ENCODE data around the gene C1orf122.

The C1orf122 gene

GRCh38 chr1:37776946-37777516 is 30.6 kb upstream of the C1orf122 start:
- no peak for DNase-seq (ENCODE audit: low read depth in 1 of 2, low spot score in 1 of 2)
- Histone ChIP-seq H3K27ac (replicated peaks) (no peak overlapping the region), H3K4me3 (replicated peaks; ENCODE audit: insufficient read depth, low read length) (no peak overlapping the region), H3K27me3 (ENCODE audit: insufficient read depth, poor library complexity, severe bottlenecking) (peaks cover 2% of the 10 kb centered on the region)
- TF ChIP-seq REST (IDR thresholded peaks at IDR 0.05; ENCODE audit: insufficient replicate concordance, low read depth) (no peak), SPI1 (IDR thresholded peaks at IDR 0.05; ENCODE audit: borderline replicate concordance, low read depth) (no peak), GABPA (IDR thresholded peaks at IDR 0.05; ENCODE audit: low read depth) (no peak), POLR2AphosphoS5 (IDR thresholded peaks at IDR 0.05; ENCODE audit: low read depth) (no peak)
- TF ChIP-seq, protein P1, sequence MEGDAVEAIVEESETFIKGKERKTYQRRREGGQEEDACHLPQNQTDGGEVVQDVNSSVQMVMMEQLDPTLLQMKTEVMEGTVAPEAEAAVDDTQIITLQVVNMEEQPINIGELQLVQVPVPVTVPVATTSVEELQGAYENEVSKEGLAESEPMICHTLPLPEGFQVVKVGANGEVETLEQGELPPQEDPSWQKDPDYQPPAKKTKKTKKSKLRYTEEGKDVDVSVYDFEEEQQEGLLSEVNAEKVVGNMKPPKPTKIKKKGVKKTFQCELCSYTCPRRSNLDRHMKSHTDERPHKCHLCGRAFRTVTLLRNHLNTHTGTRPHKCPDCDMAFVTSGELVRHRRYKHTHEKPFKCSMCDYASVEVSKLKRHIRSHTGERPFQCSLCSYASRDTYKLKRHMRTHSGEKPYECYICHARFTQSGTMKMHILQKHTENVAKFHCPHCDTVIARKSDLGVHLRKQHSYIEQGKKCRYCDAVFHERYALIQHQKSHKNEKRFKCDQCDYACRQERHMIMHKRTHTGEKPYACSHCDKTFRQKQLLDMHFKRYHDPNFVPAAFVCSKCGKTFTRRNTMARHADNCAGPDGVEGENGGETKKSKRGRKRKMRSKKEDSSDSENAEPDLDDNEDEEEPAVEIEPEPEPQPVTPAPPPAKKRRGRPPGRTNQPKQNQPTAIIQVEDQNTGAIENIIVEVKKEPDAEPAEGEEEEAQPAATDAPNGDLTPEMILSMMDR (IDR thresholded peaks at IDR 0.05; ENCODE audit: insufficient read depth, low read length), result no peak

DNA sequence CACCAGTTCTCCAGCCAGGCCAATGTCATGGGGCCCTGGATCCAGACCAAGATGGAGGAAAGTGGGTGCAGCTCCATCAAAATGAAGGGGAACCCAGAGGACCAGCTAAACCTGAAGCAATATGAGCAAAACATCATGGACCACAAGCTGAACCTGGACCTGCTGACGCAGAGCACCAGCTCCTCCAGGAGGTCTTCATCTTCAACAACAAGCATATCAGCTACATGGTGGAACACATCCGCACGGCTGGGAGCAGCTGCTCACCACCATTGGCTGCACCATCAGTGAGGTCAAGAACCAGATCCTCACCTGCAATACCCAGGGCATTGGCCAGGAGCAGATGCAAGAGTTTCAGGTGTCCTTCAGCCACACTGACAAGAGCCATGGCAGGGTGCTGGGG is 28.9 kb upstream of the C1orf122 start:
- Histone ChIP-seq H3K27me3 (ENCODE audit: insufficient read depth, poor library complexity, severe bottlenecking) (peaks cover 2% of the 10 kb centered on the region), H3K4me3 (replicated peaks; ENCODE audit: insufficient read depth, low read length) (no peak overlapping the region), H3K27ac (replicated peaks) (no peak overlapping the region)
- TF ChIP-seq GABPA (IDR thresholded peaks at IDR 0.05; ENCODE audit: low read depth), result no peak
- TF ChIP-seq REST (IDR thresholded peaks at IDR 0.05; ENCODE audit: insufficient replicate concordance, low read depth), result no peak
- TF ChIP-seq POLR2AphosphoS5 (IDR thresholded peaks at IDR 0.05; ENCODE audit: low read depth), result no peak
- TF ChIP-seq, protein P1 (IDR thresholded peaks at IDR 0.05; ENCODE audit: insufficient read depth, low read length), result no peak
- no peak for TF ChIP-seq SPI1 (IDR thresholded peaks at IDR 0.05; ENCODE audit: borderline replicate concordance, low read depth)
- no peak for DNase-seq (ENCODE audit: low read depth in 1 of 2, low spot score in 1 of 2)

DNA sequence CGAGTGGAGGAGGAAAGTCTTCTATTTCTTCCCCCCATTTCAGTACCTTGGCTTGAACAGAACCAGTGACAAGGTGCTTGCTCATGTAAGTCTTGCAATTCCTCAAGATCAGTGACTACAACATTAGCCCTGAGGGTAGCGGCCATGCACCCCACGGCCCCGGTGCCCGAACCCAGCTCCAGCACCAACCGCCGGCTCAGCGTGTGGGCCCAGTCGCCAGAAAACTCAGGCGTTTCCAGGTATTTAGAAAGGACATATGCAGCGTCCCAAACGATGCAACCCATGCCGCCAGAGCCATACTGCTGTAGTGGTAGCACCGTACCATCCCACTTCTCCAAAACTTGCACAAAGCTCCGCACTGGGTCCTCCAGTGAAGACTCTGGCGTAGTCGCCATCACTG is 25.1 kb upstream of the C1orf122 start:
- TF ChIP-seq GABPA (IDR thresholded peaks at IDR 0.05; ENCODE audit: low read depth), result no peak
- TF ChIP-seq SPI1 (IDR thresholded peaks at IDR 0.05; ENCODE audit: borderline replicate concordance, low read depth), result no peak
- TF ChIP-seq, protein P1 (IDR thresholded peaks at IDR 0.05; ENCODE audit: insufficient read depth, low read length), result no peak
- no peak for TF ChIP-seq REST (IDR thresholded peaks at IDR 0.05; ENCODE audit: insufficient replicate concordance, low read depth)
- no peak for TF ChIP-seq POLR2AphosphoS5 (IDR thresholded peaks at IDR 0.05; ENCODE audit: low read depth)
- H3K4me3 ChIP-seq (replicated peaks; ENCODE audit: insufficient read depth, low read length), result no peak overlapping the region
- no peak for DNase-seq (ENCODE audit: low read depth in 1 of 2, low spot score in 1 of 2)
- H3K27ac ChIP-seq (replicated peaks), result no peak overlapping the region
- H3K27me3 ChIP-seq (ENCODE audit: insufficient read depth, poor library complexity, severe bottlenecking), result peaks cover 6% of the 10 kb centered on the region
